HepG2 (cell line): ENCODE measurements around the gene SMC6. TPM values are rescaled to one million over a fixed set of nuclear protein-coding genes. Genes with fewer than 3 reads are reported as not detected.

Experiments used
- CEBPB ChIP-seq: IDR thresholded peaks from 2 replicates; pipeline ENCODE4 v1.6.1; 2011; ENCODE audit warnings: low read depth, low read length, improper control_type of control experiment, borderline replicate concordance
- ETV5 ChIP-seq: IDR thresholded peaks from 2 replicates; pipeline ENCODE4 v1.6.1; 2018; ENCODE audit warnings: missing biosample characterization, missing genetic modification reagents, inconsistent platforms, borderline replicate concordance
- FOXA3 ChIP-seq: IDR thresholded peaks from 2 replicates; pipeline ENCODE4 v1.6.1; 2016; ENCODE audit warnings: missing genetic modification reagents, missing compliant biosample characterization
- NFIB ChIP-seq: sonication (generic); formaldehyde crosslinking; IDR thresholded peaks from 2 replicates; pipeline ENCODE4 v1.9.0; 2021; ENCODE audit warnings: missing genetic modification reagents, mild to moderate bottlenecking, borderline replicate concordance
- POGZ ChIP-seq: sonication (generic); formaldehyde crosslinking; IDR thresholded peaks from 2 replicates; pipeline ENCODE4 v1.4.0; 2020; ENCODE audit warnings: mild to moderate bottlenecking, missing genetic modification reagents
- SIN3B ChIP-seq: fragments of 150-350 bp; IDR thresholded peaks from 2 replicates; pipeline ENCODE4 v1.6.1; 2014; ENCODE audit warnings: low read length
- TBL1XR1 ChIP-seq: fragments of 150-350 bp; IDR thresholded peaks from 2 replicates; pipeline ENCODE4 v1.6.1; 2014; ENCODE audit warnings: borderline replicate concordance, low read length; ENCODE audit not compliant: partially characterized antibody
- ZNF274 ChIP-seq: sonication (generic); formaldehyde crosslinking; IDR thresholded peaks from 2 replicates; pipeline ENCODE4 v1.5.1; 2020; ENCODE audit warnings: mild to moderate bottlenecking, missing genetic modification reagents
- ZNF646 ChIP-seq: sonication (generic); formaldehyde crosslinking; IDR thresholded peaks from 2 replicates; pipeline ENCODE4 v1.9.0; 2021; ENCODE audit warnings: mild to moderate bottlenecking, missing genetic modification reagents
- ZNF772 ChIP-seq: sonication (generic); formaldehyde crosslinking; IDR thresholded peaks from 2 replicates; pipeline ENCODE4 v1.5.0; 2020; ENCODE audit warnings: mild to moderate bottlenecking, missing genetic modification reagents
- polyA plus RNA-seq, 8 experiments: library from polyadenylated mRNA; depleted of rRNA in 3 of 8; stranded (reverse) in 7 of 8; unstranded in 1 of 8; fragments of >200 nt; fragmentation: Illumina TruSeq in 4 of 8; extraction: Trizol in 4 of 8; gene quantifications; 2 replicates each; pipeline versions ENCODE4 v1.2.1 to v1.2.3, GENCODE V29; 2011 to 2016; ENCODE audit warnings: low read depth in 4 of 8, missing spikeins in 1 of 8, mixed read lengths in 1 of 8; ENCODE audit not compliant: insufficient read depth in 1 of 8
- total RNA-seq, 5 experiments: library from RNA; depleted of rRNA; stranded (reverse); fragments of >200 nt; fragmentation: Illumina TruSeq; extraction: Trizol; gene quantifications; 2 replicates each; pipeline ENCODE4 v1.2.3, GENCODE V29; 2016; ENCODE audit warnings: low read depth in 1 of 5
- TF ChIP-seq, protein P1 (sequence below): sonication (generic); formaldehyde crosslinking; IDR thresholded peaks from 2 replicates; pipeline ENCODE4 v1.5.1; 2020; ENCODE audit warnings: mild to moderate bottlenecking, missing genetic modification reagents, borderline replicate concordance
- TF ChIP-seq, protein P2 (sequence below): sonication (generic); formaldehyde crosslinking; IDR thresholded peaks from 2 replicates; pipeline ENCODE4 v1.8.0; 2022; ENCODE audit warnings: missing genetic modification reagents, mild to moderate bottlenecking, inconsistent platforms, borderline replicate concordance
- TF ChIP-seq, protein P3 (sequence below): sonication (generic); formaldehyde crosslinking; IDR thresholded peaks from 2 replicates; pipeline ENCODE4 v1.4.0; 2020; ENCODE audit warnings: mild to moderate bottlenecking, missing genetic modification reagents

SMC6 gene
- total and polyA plus RNA-seq, 2 of the 13 experiments (the other 11 are each of a cell fraction or from before 2014, with no cell fraction given): 18.9 to 55.3 TPM

DNA sequence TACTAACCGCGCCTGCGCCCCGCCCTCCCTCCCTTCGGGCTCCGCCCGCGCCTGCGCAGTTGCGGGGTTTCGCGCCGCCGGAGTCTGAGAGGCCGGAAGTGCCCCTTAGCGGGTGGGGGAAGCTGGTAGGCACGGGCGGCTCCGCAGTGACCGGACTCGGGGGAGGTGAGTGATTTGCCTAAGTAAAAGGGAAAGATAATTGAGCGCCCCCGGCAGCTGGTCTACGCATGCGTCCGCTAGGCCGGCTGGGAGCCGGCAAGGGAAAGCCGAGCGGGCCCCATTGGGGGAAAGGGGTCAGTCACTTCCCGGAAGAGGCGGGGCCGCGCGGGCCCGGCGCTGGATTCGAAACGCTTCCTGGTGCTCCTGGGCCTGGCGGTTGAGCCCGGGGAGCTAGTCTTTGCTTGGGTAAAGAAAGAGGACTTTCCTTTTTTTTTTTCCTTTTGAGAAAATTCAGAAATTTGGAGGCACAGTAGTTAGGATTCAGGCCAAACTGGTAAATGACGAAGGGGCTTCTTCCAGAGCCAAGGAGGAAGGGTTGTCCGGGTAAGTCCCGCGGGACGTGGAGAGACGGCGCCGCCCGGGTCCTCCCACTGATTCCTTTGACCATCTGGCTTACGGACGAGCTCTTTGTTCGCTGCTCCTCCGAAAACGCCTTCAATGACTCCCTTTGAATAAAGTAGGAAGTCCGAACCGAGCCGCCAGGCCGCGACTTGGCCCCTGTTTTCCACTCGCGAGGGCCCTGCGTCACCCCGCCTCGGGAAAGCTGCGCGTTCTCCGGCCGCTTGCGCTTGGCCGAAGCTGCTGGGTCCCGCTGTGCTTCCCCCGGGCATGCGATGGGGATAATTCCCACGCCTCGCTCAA is at the start of gene SMC6, which contains the start of gene GEN1 (continued):
- TF ChIP-seq, protein P1, sequence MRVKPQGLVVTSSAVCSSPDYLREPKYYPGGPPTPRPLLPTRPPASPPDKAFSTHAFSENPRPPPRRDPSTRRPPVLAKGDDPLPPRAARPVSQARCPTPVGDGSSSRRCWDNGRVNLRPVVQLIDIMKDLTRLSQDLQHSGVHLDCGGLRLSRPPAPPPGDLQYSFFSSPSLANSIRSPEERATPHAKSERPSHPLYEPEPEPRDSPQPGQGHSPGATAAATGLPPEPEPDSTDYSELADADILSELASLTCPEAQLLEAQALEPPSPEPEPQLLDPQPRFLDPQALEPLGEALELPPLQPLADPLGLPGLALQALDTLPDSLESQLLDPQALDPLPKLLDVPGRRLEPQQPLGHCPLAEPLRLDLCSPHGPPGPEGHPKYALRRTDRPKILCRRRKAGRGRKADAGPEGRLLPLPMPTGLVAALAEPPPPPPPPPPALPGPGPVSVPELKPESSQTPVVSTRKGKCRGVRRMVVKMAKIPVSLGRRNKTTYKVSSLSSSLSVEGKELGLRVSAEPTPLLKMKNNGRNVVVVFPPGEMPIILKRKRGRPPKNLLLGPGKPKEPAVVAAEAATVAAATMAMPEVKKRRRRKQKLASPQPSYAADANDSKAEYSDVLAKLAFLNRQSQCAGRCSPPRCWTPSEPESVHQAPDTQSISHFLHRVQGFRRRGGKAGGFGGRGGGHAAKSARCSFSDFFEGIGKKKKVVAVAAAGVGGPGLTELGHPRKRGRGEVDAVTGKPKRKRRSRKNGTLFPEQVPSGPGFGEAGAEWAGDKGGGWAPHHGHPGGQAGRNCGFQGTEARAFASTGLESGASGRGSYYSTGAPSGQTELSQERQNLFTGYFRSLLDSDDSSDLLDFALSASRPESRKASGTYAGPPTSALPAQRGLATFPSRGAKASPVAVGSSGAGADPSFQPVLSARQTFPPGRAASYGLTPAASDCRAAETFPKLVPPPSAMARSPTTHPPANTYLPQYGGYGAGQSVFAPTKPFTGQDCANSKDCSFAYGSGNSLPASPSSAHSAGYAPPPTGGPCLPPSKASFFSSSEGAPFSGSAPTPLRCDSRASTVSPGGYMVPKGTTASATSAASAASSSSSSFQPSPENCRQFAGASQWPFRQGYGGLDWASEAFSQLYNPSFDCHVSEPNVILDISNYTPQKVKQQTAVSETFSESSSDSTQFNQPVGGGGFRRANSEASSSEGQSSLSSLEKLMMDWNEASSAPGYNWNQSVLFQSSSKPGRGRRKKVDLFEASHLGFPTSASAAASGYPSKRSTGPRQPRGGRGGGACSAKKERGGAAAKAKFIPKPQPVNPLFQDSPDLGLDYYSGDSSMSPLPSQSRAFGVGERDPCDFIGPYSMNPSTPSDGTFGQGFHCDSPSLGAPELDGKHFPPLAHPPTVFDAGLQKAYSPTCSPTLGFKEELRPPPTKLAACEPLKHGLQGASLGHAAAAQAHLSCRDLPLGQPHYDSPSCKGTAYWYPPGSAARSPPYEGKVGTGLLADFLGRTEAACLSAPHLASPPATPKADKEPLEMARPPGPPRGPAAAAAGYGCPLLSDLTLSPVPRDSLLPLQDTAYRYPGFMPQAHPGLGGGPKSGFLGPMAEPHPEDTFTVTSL (CRISPR knock-in tag): no peak
- no peak for TF ChIP-seq NFIB (CRISPR knock-in tag)
- peak; percentile 76 for TF ChIP-seq ETV5 (CRISPR knock-in tag)
- TF ChIP-seq, protein P2, sequence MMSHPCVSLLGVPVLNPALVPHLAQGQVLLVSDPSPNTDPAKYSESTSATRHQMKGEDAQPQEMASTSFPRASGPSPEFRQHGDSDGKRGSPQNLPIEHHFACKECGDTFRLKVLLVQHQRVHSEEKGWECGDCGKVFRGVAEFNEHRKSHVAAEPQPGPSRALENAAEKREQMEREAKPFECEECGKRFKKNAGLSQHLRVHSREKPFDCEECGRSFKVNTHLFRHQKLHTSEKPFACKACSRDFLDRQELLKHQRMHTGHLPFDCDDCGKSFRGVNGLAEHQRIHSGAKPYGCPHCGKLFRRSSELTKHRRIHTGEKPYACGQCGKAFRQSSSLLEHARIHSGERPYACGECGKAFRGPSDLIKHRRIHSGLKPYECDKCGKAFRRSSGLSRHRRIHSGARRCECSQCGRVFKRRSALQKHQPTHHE (CRISPR knock-in tag): no peak
- peak; percentile 3; the same call in 1 of the 2 replicates for TF ChIP-seq ZNF274 (CRISPR knock-in tag)
- TF ChIP-seq, protein P3, sequence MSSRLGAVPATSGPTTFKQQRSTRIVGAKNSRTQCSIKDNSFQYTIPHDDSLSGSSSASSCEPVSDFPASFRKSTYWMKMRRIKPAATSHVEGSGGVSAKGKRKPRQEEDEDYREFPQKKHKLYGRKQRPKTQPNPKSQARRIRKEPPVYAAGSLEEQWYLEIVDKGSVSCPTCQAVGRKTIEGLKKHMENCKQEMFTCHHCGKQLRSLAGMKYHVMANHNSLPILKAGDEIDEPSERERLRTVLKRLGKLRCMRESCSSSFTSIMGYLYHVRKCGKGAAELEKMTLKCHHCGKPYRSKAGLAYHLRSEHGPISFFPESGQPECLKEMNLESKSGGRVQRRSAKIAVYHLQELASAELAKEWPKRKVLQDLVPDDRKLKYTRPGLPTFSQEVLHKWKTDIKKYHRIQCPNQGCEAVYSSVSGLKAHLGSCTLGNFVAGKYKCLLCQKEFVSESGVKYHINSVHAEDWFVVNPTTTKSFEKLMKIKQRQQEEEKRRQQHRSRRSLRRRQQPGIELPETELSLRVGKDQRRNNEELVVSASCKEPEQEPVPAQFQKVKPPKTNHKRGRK (CRISPR knock-in tag): no peak
- no peak for TF ChIP-seq ZNF772 (CRISPR knock-in tag)
- peak; percentile 59 for TF ChIP-seq TBL1XR1
- TF ChIP-seq CEBPB: no peak
- TF ChIP-seq SIN3B: peak; percentile 100
- no peak for TF ChIP-seq FOXA3 (CRISPR knock-in tag)
- no peak; the same call in 1 of the 2 replicates for TF ChIP-seq POGZ (CRISPR knock-in tag)
- TF ChIP-seq ZNF646 (CRISPR knock-in tag): no peak
